Head of caudate nucleus (tissue), 42 donors: ENCODE data around the gene C1QTNF5.

Experiments
- DNase-seq, 42 donors: peaks; one replicate each; pipeline versions ENCODE4 v3.0.0 to v3.0.0-alpha.2; 2020 to 2021; ENCODE audit warnings: mixed read lengths in 7 of 42
- intact Hi-C: fragments of 100-400 bp; cut with DNase I; formaldehyde crosslinking; loops from one replicate; pipeline ENCODE4 v1.15.0; 2022

C1QTNF5 gene

DNA sequence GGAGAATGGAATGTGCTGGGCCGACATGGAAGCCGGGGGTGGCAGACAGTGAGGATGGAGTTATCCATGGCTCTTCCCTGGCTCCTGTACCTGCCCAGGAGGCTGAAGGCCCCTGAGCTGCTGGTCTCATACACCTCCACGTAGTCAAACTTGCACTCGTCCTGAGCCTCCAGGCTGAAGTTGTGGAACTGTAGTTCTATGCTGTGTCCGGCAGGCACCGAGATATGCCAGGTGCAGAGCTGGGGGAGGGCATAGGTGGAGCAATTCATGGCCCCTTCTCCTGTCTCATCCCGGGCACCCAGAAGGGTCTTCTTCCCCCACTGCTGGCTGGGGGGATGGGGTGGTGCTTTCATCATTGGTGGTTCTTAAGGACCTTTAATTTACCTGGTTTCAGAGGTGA, 3.0 kb upstream of the C1QTNF5 start:
- DNase-seq = no peak
- intact Hi-C loops = no loop called here

DNA sequence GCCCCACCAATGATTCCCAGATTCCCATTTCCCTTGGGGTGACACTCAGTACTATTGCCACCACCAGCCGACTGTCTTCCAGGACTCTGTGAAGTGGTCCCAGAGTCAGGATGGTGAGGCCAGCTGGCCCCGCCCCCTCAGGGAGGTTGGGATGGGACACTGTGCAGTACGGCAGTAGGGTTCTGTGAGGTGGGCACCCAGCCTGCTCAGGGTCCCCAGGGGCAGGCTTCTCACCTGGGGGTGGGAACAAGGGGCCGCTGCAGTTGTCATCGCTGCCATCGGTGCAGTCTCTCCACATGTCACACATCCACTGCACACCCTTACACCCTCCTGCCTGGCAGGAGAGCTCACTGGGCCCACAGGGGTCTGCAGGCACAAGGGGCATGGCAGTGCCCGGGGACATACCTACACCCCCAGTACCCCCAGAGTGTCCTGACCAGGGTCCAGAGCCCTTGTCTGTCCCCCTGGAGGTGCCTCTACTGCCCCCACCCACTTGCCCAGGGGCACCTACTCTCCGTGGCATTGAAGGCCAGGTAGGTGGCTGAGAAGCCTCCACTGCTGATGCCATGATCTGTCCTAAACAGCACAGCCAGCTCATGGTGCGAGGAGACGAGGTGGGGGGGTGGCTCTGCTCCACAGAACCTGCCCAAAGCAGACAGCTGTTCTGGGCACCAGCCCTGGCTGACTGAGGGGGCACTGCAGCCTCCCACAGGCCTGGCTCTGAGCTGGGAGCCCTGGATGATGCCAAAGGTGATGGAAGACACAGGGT, 1.9 kb upstream of the C1QTNF5 start:
- intact Hi-C loops = no loop called here
- DNase-seq = no peak

DNA sequence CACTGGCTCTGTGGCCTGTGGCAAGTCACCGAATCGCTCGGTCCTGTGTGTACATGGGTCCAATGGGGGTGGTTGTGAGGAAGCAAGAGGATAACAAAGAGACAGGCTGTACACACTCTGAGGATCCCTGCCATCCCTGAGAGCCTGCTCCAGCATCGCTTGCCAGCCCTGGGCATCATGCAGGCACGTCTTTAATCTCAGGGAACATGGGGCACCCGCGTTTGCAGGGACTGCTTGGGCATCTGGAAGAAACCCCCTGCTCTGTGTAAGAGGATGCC, 1.3 kb upstream of the C1QTNF5 start:
- peak in 1 of 42 donors; percentile 46 for DNase-seq
- intact Hi-C loops = no loop called here

DNA sequence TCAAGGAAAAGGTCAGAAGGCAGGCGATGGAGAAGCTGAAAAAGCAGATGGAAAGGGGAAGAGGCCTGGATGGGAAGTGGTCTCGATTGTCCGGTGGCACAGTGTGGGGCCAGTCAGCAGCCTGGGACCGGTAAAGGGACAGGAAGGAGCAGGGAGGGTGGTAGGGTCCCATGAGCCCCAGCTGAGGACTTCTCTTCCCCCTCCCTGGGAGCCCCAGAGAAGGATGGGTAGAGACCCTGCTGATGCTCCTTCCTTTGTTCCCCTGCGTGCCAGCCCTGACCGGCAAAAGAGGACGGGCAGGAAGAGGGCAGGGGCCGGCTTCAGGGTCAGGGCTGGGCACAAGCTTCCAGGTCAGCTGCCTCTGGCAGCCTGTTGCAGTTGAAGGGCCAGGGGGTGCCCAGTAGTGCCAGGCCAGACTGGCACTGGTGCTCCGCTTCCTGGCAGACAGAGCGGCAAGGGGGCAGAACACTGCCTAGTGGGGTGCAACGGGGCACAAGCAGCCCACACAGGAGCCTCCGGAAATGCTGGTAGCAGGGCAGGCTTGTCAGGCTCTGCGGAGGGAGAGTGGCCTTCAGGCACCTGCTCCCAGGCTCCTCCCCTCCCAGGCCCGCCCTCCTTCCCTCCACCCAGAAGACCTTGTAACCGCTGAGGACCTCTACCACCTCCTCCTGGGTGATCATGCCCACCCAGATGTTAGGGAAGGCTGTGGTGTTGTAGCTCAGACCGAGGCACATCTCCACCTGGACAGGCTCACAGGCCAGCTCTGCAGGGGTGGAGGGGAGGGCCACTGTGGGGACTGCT, 739 bp upstream of the C1QTNF5 start:
- peak in 6 of 42 donors; percentile 16 to 76 (median 28) for DNase-seq
- intact Hi-C loops = no loop called here

DNA sequence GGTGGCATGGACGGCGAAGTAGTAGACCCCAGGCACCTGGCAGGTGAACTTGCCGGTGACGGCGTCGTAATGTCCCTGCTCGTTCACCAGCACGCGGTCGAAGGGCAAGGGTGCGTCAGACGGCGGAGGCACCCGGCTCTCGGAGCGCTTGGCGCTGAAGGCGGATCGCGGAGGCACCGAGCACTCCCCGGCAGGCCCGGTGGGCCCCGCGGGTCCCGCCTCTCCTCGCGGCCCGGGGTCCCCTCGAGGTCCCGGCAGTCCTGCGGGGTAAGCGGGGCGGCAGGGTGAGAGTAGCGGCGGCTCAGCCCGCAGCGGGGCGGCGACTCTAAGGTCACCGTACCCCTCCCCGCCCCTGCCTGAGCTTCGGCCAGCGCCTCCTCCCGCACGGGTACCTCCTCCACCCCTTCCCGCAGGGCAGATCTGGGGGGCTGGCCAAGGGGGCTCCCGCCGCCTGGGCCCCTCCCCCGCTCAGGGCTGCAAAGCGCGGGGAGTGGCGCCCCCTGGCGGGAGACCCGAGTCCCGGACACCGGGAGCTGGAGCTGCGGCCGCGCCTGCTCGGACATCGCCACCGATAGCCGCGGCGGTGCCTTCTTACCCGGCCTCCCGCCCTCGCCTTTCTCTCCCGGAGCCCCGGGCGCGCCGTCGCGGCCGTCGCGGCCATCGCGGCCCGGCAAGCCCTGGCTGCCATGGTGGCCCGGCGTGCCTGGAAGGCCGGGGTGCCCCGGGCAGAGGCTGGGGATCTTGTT, 921 bp downstream of the C1QTNF5 start:
- peak in 40 of 42 donors; percentile 62 to 93 (median 82) for DNase-seq
- intact Hi-C loops = loop anchor here (5.0 kb wide), 1 partner anchor 33 kb away; no protein-coding TSS in a partner anchor

DNA sequence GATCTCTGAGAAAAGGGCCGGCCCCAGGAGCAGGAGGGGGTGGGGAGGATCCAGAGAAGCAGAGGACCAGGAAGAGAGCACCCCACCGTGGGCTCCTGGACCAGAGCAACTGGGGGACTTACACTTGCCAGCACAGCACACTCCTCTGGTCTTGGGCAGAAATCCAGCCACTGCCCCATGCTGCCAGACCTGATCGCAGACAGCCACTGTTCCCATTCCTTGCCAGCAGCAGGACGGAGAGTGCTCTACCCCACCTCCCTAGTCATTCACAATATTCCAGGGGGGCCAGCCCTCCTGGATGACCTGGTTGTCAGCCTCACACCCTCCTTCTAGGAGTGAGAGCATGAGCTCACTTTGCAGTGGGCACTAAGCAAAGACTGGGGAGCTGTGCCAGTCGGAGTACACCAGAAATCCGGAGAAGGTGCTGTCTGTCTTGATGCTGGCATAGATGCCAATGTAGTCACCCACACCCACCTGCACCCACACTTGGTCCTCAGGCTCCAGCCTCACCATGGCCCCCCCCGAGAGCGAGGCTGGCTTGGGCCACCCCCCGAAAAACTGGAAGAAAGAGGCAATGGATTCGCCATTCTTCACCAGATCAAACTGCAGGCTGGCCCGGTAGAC, 1.6 kb downstream of the C1QTNF5 start:
- DNase-seq = peak in 2 of 42 donors; percentile 25 to 31
- intact Hi-C loops = loop anchor here (5.0 kb wide), 1 partner anchor 33 kb away; no protein-coding TSS in a partner anchor

DNA sequence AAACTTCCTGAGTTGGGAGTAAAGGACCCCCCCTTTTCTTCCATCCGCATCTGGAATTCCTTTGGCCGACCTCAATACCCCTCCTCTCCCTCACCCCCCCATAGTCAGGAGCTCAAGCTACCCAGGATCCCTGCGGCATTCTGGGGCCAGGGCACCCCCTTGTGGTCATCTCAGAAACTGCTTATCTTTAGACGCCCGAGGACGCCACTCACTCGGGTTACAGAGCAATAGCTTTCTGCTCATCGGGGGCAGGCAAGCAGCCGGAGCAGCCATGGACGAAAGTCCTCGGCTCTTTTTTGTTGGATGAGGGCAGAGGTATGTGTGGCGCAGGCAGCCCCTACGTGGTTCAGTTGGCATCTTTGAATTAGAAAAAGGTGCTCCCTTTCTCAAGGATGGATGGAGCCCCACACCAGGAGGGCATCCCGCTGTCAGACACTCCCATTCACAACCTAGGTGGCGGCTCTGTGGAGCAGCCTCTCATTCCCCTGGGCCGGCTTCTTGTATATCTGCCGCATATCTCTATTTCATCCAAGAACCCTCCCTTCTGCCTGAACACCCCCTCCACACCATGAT, 2.3 kb downstream of the C1QTNF5 start:
- peak; percentile 72 to 94 (median 86) for DNase-seq
- intact Hi-C loops = loop anchor here (5.0 kb wide), 1 partner anchor 34 kb away; no protein-coding TSS in a partner anchor

DNA sequence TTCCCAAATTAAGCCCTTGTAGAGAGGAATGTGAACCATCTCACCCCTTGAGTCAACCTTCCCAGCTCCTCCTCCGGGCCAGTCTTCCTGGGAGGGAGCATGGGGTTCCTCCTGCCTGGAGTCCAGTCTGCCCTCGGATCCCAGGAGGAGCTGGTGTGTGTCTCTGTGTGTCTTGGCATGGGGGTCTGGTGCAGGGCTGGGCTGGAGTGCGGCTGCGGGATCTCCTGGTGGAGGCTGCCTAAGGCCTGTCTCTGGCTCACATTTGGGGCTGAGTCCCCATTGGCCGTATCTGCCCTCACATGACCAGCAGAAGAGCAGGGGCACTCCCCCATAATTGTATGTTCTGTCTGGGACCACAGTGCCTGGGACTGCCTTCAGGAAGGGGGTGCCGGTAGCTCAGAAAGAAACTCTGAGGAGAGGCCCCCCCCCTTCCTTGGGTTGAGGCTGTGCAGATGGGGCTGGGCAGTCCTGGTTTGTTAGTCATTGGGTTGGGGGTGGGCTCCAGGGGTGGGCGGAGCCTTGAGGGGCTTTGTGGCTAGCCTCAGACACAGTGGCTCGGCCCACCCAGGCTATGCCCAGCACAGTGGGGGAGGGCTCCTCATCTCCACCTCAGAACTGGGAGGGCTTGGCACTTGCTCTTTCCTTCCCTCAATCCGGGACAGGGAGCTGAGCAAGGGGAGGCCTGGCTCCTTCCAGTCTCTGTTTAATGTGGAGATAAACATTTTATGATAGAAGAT, 2.9 kb downstream of the C1QTNF5 start:
- intact Hi-C loops = loop anchor here (5.0 kb wide), 1 partner anchor 35 kb away; no protein-coding TSS in a partner anchor
- DNase-seq = no peak

DNA sequence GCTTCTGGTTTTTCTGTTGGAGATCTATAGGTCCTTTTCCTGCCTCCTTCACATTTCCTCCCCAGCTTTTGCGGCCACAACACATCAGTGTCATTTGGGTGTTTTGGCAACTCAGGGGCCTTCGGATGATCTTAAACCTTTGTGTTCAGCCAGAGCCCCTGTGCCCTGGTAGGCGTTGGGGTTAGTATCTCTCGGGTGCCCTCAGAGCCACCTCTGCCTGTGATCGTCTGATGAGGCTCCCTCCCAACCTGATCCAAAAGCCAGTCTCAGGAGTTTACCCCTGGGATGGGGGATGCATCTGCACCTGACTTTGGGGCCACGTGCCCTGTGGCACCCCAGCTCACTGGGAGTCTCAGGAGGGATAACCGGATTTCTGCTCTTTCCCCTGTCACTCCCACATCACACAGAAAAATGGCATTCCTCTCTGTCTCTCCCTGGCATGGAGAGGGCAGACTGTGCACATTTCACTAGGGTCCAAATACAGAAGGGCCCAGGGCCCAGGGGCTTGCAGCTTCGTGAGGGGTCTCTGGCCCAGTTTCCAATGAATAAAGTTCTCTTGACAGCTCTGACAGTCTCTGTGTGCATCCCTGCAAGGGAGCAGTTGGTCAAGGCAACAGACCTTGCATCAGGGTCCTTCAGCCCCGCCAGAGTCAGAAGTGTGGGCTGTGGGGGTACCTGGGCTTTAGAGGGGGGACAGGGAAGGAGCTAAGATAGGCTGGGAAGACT, 3.8 kb downstream of the C1QTNF5 start:
- intact Hi-C loops = loop anchor here (5.0 kb wide), 1 partner anchor 35 kb away; no protein-coding TSS in a partner anchor
- no peak for DNase-seq

DNA sequence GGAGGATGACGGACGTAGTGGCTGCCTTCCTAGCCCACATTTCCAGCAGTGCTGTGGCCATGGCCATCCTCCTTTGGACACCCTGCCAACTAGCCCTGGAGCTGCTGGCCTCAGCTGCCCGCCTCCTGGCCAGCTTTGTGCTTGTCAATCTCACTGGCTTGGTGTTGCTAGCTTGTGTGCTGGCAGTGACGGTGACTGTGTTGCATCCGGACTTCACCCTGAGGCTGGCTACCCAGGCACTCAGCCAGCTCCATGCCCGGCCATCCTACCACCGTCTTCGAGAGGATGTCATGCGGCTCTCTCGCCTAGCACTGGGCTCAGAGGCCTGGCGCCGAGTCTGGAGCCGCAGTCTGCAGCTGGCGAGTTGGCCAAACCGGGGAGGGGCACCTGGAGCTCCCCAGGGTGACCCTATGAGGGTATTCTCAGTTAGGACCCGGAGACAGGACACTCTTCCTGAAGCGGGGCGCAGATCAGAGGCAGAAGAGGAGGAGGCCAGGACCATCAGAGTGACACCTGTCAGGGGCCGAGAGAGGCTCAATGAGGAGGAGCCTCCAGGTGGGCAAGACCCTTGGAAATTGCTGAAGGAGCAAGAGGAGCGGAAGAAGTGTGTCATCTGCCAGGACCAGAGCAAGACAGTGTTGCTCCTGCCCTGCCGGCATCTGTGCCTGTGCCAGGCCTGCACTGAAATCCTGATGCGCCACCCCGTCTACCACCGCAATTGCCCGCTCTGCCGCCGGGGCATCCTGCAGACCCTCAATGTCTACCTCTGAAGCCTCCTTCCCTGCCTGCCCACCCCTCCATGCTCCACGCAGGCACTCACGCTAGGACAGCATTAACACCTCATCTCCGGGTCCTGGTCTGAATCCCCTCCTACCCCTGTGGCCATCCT, 4.8 kb downstream of the C1QTNF5 start:
- intact Hi-C loops = loop anchor here (5.0 kb wide), 1 partner anchor 36 kb away; no protein-coding TSS in a partner anchor
- peak in 10 of 42 donors; percentile 26 to 65 (median 49) for DNase-seq

DNA sequence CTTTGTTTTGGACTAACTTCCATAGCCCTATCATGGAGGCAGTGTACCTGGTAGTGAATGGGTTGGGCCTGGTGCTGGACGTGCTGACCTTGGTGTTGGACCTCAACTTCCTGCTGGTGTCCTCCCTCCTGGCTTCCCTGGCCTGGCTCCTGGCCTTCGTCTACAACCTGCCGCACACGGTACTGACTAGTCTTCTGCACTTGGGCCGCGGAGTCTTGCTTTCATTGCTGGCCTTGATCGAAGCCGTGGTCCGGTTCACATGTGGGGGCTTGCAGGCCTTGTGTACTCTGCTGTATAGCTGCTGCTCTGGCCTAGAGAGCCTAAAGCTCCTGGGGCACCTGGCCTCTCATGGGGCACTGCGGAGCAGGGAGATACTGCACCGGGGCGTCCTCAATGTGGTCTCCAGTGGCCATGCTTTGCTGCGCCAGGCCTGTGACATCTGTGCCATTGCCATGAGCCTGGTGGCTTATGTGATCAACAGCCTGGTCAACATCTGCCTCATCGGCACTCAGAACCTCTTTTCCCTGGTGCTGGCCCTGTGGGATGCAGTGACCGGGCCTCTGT, 5.5 kb downstream of the C1QTNF5 start:
- intact Hi-C loops = loop anchor here (5.0 kb wide), 1 partner anchor 37 kb away; no protein-coding TSS in a partner anchor
- DNase-seq = no peak

DNA sequence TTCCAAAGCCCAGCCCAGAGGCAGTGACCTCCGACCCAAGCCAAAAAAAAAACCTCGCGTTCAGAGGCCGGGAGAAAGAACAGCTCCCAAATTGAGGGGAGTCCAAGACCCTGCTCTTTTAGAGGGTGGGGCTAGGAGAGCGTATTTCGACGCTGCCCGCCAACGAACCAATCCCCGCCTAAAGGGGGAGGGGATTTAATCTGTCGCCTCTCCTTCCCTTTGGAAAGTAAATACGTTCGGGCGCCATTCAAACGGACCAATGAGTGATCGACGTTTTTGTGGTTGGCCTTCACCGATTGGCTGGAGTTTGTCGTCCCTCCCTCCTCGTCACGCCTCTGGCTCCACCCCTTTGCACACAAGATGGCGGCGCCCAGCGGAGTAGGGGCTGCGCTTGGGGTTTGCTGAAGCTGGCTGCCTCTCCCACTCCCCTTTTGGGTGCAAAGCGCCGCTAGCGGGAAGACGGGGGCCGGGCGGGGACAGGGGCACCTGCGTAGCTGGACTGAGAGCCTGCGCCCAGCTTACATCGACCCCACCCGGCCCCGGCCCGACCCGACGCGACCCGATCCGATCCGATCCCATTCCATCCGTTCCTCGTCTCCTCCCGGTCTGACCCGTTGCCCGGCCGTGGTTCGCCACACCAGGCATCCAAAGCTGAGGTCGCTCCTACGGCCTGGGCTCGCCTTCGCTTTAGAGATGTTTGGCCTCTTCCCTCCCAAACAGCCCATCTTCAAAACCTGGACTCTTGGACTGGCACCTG, 6.3 kb downstream of the C1QTNF5 start, which contains the start of gene RNF26:
TSS of gene RNF26 (plus strand) at position 354 of the 757 bp plus-strand sequence. CDS start 596 bp downstream, outside the sequence.
- intact Hi-C loops = no loop called here
- peak; percentile 92 to 99 (median 98) for DNase-seq

DNA sequence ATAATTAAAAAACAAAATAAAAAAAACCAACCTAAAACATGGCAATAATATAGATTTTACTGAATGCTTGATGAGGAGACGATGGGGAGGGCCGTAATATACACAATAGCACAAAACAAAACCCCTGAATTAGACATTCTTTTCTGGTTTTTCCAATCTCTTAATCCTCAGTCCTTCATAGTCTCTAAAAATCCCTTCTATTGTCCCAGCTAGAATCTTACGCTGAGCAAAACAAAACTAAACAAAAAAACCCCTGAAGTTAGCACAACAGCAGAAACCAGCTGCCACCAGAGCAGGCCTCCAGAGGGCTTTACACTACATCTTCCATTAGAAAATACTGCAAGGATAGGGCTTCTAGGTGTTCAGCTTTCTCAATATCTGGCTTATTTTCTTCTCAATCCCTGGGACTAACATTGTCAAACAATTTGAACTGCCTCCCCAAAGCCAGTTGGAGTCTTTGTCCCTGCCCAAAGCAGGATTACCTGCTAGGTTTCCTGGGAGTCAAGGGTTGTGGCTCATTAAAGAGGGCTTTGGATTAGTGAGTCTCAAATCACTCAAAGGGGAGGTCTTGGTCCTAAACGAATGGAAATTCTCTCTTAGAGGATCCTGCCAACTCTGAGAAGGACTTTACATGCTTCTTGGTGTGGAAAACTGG, 8.4 kb downstream of the C1QTNF5 start:
- intact Hi-C loops = no loop called here
- no peak for DNase-seq

DNA sequence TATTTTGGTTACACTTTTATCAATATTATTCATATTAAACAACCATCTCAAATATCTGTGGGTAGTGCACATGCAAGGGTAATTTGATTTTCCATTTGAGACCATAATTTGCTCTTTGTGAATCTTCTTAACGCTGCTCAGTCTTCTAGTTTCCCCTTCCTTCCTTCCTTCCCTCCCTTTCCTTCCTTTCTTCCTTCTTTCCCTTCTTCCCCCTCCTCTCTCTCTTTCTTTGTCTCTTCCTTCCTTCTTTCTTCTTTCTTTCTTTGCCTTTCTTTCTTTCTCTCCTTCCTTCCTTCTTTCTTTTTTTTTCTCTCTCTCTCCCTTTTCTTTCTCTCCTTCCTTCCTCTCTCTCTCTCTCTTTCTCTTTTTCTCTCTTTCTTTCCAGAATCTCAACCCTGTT, 10.4 kb downstream of the C1QTNF5 start:
- no peak for DNase-seq

DNA sequence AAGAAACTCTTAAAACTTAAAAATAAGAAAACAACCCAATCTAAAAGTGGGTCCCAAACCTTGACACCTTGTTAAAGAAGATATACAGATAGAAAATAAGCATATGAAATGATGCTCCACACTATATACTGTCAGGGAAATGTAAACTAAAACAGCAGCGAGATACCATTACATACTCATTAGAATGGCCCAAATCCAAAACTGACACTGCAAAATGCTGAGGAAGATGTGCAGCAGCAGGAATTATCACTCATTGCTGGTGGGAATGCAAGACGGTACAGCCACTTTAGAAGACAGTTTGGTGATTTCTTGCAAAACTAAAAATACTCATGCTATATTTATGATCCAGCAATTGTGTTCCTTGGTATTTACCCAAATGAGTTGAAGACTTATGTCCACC, 11.4 kb downstream of the C1QTNF5 start:
- DNase-seq = no peak
- intact Hi-C loops = no loop called here

More for the DNA sequence above, 10.4 kb downstream of the C1QTNF5 start:
- intact Hi-C loops = no loop called here
